HepG2 (cell line): ENCODE measurements around the gene PRDM10. TPM values are rescaled to one million over a fixed set of nuclear protein-coding genes. Genes with fewer than 3 reads are reported as not detected.

Experiments
- ISL2 ChIP-seq: sonication (generic); formaldehyde crosslinking; IDR thresholded peaks from 2 replicates; pipeline ENCODE4 v1.5.0; 2020; ENCODE audit warnings: missing genetic modification reagents
- KAT2B ChIP-seq: fragments of 150-350 bp; IDR thresholded peaks from 2 replicates; pipeline ENCODE4 v1.6.1; 2014; ENCODE audit warnings: low read depth, low read length, borderline replicate concordance
- KDM2A ChIP-seq: sonication (generic); formaldehyde crosslinking; IDR thresholded peaks from 2 replicates; pipeline ENCODE4 v1.4.0; 2020; ENCODE audit warnings: low read depth, missing genetic modification reagents, borderline replicate concordance
- KDM3A ChIP-seq: IDR thresholded peaks from 2 replicates; pipeline ENCODE4 v1.6.1; 2018; ENCODE audit warnings: low read depth, missing compliant biosample characterization
- KDM4B ChIP-seq: sonication (generic); formaldehyde crosslinking; IDR thresholded peaks from 2 replicates; pipeline ENCODE4 v1.4.0; 2020; ENCODE audit warnings: missing genetic modification reagents
- MYC ChIP-seq: sonication (generic); formaldehyde crosslinking; IDR thresholded peaks from 2 replicates; pipeline ENCODE4 v1.9.0; 2021; ENCODE audit warnings: missing genetic modification reagents, borderline replicate concordance
- NR2F2 ChIP-seq: IDR thresholded peaks from 2 replicates; pipeline ENCODE4 v1.6.1; 2012; ENCODE audit warnings: low read depth, inconsistent platforms, borderline replicate concordance
- ONECUT2 ChIP-seq: sonication (generic); formaldehyde crosslinking; IDR thresholded peaks from 2 replicates; pipeline ENCODE4 v1.4.0; 2020; ENCODE audit warnings: missing genetic modification reagents
- SP1 ChIP-seq, 2 experiments: fragments of 450-650 bp in 1 of 2; sonication (generic) in 1 of 2; formaldehyde crosslinking in 1 of 2; IDR thresholded peaks; 2 replicates each; pipeline versions ENCODE4 v1.4.0 to v1.6.1; 2016 to 2020; ENCODE audit warnings: missing genetic modification reagents in 1 of 2
- SP4 ChIP-seq: sonication (generic); formaldehyde crosslinking; IDR thresholded peaks from 2 replicates; pipeline ENCODE4 v1.8.1; 2023; ENCODE audit warnings: mild to moderate bottlenecking, missing genetic modification reagents
- SUZ12 ChIP-seq: fragments of 150-350 bp; IDR thresholded peaks from 2 replicates; pipeline ENCODE4 v1.6.1; 2014; ENCODE audit warnings: low read depth, low read length
- ZNF143 ChIP-seq: sonication (generic); formaldehyde crosslinking; IDR thresholded peaks from 2 replicates; pipeline ENCODE4 v1.4.0; 2020; ENCODE audit warnings: missing genetic modification reagents
- ZNF280B ChIP-seq: sonication (generic); formaldehyde crosslinking; IDR thresholded peaks from 2 replicates; pipeline ENCODE4 v1.5.0; 2020; ENCODE audit warnings: missing genetic modification reagents, mild to moderate bottlenecking, borderline replicate concordance
- ZNF460 ChIP-seq: sonication (generic); formaldehyde crosslinking; IDR thresholded peaks from 2 replicates; pipeline ENCODE4 v1.5.1; 2020; ENCODE audit warnings: missing genetic modification reagents, mild to moderate bottlenecking, borderline replicate concordance
- ZNF574 ChIP-seq: sonication (generic); formaldehyde crosslinking; IDR thresholded peaks from 2 replicates; pipeline ENCODE4 v1.4.0; 2020; ENCODE audit warnings: missing genetic modification reagents
- ZNF609 ChIP-seq: sonication (generic); formaldehyde crosslinking; IDR thresholded peaks from 2 replicates; pipeline ENCODE4 v1.4.0; 2020; ENCODE audit warnings: mild to moderate bottlenecking, missing genetic modification reagents, borderline replicate concordance
- polyA plus RNA-seq, 8 experiments: library from polyadenylated mRNA; depleted of rRNA in 3 of 8; stranded (reverse) in 7 of 8; unstranded in 1 of 8; fragments of >200 nt; fragmentation: Illumina TruSeq in 4 of 8; extraction: Trizol in 4 of 8; gene quantifications; 2 replicates each; pipeline versions ENCODE4 v1.2.1 to v1.2.3, GENCODE V29; 2011 to 2016; ENCODE audit warnings: low read depth in 4 of 8, missing spikeins in 1 of 8, mixed read lengths in 1 of 8; ENCODE audit not compliant: insufficient read depth in 1 of 8
- total RNA-seq, 5 experiments: library from RNA; depleted of rRNA; stranded (reverse); fragments of >200 nt; fragmentation: Illumina TruSeq; extraction: Trizol; gene quantifications; 2 replicates each; pipeline ENCODE4 v1.2.3, GENCODE V29; 2016; ENCODE audit warnings: low read depth in 1 of 5
- TF ChIP-seq, protein P1 (sequence below): sonication (generic); formaldehyde crosslinking; conservative IDR thresholded peaks from 2 replicates; pipeline ENCODE4 v1.8.0; 2022; ENCODE audit warnings: low read depth, missing genetic modification reagents

PRDM10 gene
- total and polyA plus RNA-seq, 2 of the 13 experiments (the other 11 are each of a cell fraction or from before 2014, with no cell fraction given): 5.7 to 5.8 TPM

- TF ChIP-seq ZNF609 (CRISPR knock-in tag): no peak
- TF ChIP-seq ZNF143 (CRISPR knock-in tag): no peak
- TF ChIP-seq SUZ12: no peak
- TF ChIP-seq, protein P1, sequence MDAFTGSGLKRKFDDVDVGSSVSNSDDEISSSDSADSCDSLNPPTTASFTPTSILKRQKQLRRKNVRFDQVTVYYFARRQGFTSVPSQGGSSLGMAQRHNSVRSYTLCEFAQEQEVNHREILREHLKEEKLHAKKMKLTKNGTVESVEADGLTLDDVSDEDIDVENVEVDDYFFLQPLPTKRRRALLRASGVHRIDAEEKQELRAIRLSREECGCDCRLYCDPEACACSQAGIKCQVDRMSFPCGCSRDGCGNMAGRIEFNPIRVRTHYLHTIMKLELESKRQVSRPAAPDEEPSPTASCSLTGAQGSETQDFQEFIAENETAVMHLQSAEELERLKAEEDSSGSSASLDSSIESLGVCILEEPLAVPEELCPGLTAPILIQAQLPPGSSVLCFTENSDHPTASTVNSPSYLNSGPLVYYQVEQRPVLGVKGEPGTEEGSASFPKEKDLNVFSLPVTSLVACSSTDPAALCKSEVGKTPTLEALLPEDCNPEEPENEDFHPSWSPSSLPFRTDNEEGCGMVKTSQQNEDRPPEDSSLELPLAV: no peak
- TF ChIP-seq SP4: peak; percentile 64; the same call in 1 of the 2 replicates
- TF ChIP-seq KDM3A (CRISPR knock-in tag): no peak
- TF ChIP-seq MYC (CRISPR knock-in tag): peak; percentile 55; the same call in 1 of the 2 replicates
- no peak; the same call in 1 of the 2 replicates for TF ChIP-seq KDM4B (CRISPR knock-in tag)
- TF ChIP-seq ZNF280B (CRISPR knock-in tag): peak; percentile 21; the same call in 1 of the 2 replicates
- TF ChIP-seq ZNF460 (CRISPR knock-in tag): no peak
- TF ChIP-seq KAT2B: no peak
- peak; percentile 62 for TF ChIP-seq ISL2
- TF ChIP-seq NR2F2: no peak; the same call in 1 of the 2 replicates
- TF ChIP-seq ONECUT2 (CRISPR knock-in tag): no peak
- TF ChIP-seq ZNF574 (CRISPR knock-in tag): peak; percentile 64
- peak; percentile 33; the same call in 1 of the 2 replicates for TF ChIP-seq KDM2A (CRISPR knock-in tag)
- no peak for TF ChIP-seq SP1 (IDR thresholded peaks at IDR 0.05)
- peak; percentile 58; the same call in 1 of the 2 replicates for TF ChIP-seq SP1 (CRISPR knock-in tag; IDR thresholded peaks at IDR 0.05)
Measured at GRCh38 chr11:129895126-129896041, 107.3 kb downstream of the PRDM10 start, which contains the start of gene NFRKB (continued).
